Measurements from ENCODE around the gene TGFB1. TPM values are rescaled to one million over a fixed set of nuclear protein-coding genes. Genes with fewer than 3 reads are reported as not detected.

TGFB1 gene
- total and polyA plus RNA-seq, 9 of the 15 experiments (the other 6 are each of a cell fraction or from before 2014, with no cell fraction given), result 0.24 to 159 (median 17.2) TPM

- TF ChIP-seq CREB3 (tag; conservative IDR thresholded peaks at IDR 0.05; ENCODE audit: low read depth) (no peak), ZBTB40 (IDR thresholded peaks at IDR 0.05) (no peak), ZBTB40 (CRISPR knock-in tag; IDR thresholded peaks at IDR 0.05) (no peak), HNRNPL (IDR thresholded peaks at IDR 0.05; ENCODE audit: low read depth, low read length) (0 out of 2 replicates have a peak, but pooled peaks have one; percentile 34), FOXK2 (conservative IDR thresholded peaks at IDR 0.05 in 1 of 2, IDR thresholded peaks at IDR 0.05 in 1 of 2; ENCODE audit: low read depth in 2 of 2) (no peak), ATF2 (CRISPR knock-in tag; IDR thresholded peaks at IDR 0.05) (no peak), MTF1 (CRISPR knock-in tag; IDR thresholded peaks at IDR 0.05; ENCODE audit: borderline replicate concordance) (no peak), CHD4 (IDR thresholded peaks at IDR 0.05; ENCODE audit: insufficient read depth, insufficient replicate concordance, low read depth, low read length, poor library complexity, severe bottlenecking) (no peak), SIN3B (IDR thresholded peaks at IDR 0.05; ENCODE audit: low read depth) (no peak), MEF2D (tag; conservative IDR thresholded peaks at IDR 0.05; ENCODE audit: low read depth) (no peak), ARID2 (IDR thresholded peaks at IDR 0.05) (no peak), BCOR (IDR thresholded peaks at IDR 0.05) (no peak), CEBPG (CRISPR knock-in tag; IDR thresholded peaks at IDR 0.05) (no peak), CEBPG (tag; conservative IDR thresholded peaks at IDR 0.05 in 1 of 2, IDR thresholded peaks at IDR 0.05 in 1 of 2) (no peak)
Measured at GRCh38 chr19:41351339-41352245, 2.1 kb downstream of the TGFB1 start (continued).
